Esophagus (tissue), 2 donors: ENCODE measurements around the gene PLA2R1. TPM values are rescaled to one million over a fixed set of nuclear protein-coding genes. Genes with fewer than 3 reads are reported as not detected.

Experiments used
- H3K27ac ChIP-seq, 2 donors: one replicate each; pipeline ENCODE4 v1.5.1; 2013; ENCODE audit warnings: low read depth in 2 of 2, mild to moderate bottlenecking in 2 of 2, inconsistent platforms in 1 of 2, low read length in 1 of 2, moderate library complexity in 1 of 2
- H3K27me3 ChIP-seq, 2 donors: one replicate each; pipeline ENCODE4 v1.6.1; 2013; ENCODE audit warnings: low read length in 2 of 2, control low read depth in 1 of 2, mild to moderate bottlenecking in 1 of 2; ENCODE audit not compliant: insufficient read depth in 2 of 2, control insufficient read depth in 1 of 2
- H3K36me3 ChIP-seq, 2 donors: one replicate each; pipeline ENCODE4 v1.6.1; 2013; ENCODE audit warnings: low read length in 1 of 2; ENCODE audit not compliant: control insufficient read depth in 2 of 2, insufficient read depth in 2 of 2
- H3K4me1 ChIP-seq, 2 donors: one replicate each; pipeline ENCODE4 v1.6.1; 2013; ENCODE audit warnings: low read length in 1 of 2; ENCODE audit not compliant: control insufficient read depth in 2 of 2, insufficient read depth in 2 of 2
- H3K4me3 ChIP-seq, 2 donors: one replicate each; pipeline ENCODE4 v1.5.1; 2013; ENCODE audit warnings: low read length in 2 of 2, mild to moderate bottlenecking in 2 of 2, low read depth in 1 of 2, moderate library complexity in 1 of 2
- H3K9me3 ChIP-seq, 2 donors: one replicate each; pipeline ENCODE4 v1.6.1; 2013; ENCODE audit warnings: mild to moderate bottlenecking in 2 of 2, low read depth in 1 of 2, low read length in 1 of 2, moderate library complexity in 1 of 2; ENCODE audit not compliant: control insufficient read depth in 2 of 2, insufficient read depth in 1 of 2
- WGBS, 2 donors: extraction: QIAGEN DNeasy Blood & Tissue Kit; methylation state at CpG; one replicate each; pipeline ENCODE4 v1.1.7; 2013; 5-methylcytosine and 5-hydroxymethylcytosine counted together
- polyA plus RNA-seq, 2 donors: library from polyadenylated mRNA; stranded (reverse); fragments of 200-250 nt; gene quantifications; one replicate each; pipeline ENCODE4 v1.2.3, GENCODE V29; 2013
- donor health status: healthy with polysubstance abuse.
- donor health status: Bipolar disorder and iron deficiency.

The PLA2R1 gene
- polyA plus RNA-seq, 2 donors: 3.8 to 6.2 TPM

GRCh38 chr2:159910951-159911350 is 151.5 kb downstream of the PLA2R1 start:
- Histone ChIP-seq H3K27ac (no peak overlapping the region), H3K9me3 (no peaks in the 10 kb centered on the region), H3K27me3 (no peaks in the 10 kb centered on the region), H3K4me3 (no peak overlapping the region), H3K4me1 (no peaks in the 10 kb centered on the region), H3K36me3 (no peaks in the 10 kb centered on the region)
- WGBS, 2 donors: 39 to 40% methylated on average over 2 of the region's 2 CpGs

GRCh38 chr2:159908623-159909022 is 153.8 kb downstream of the PLA2R1 start:
- Histone ChIP-seq H3K9me3 (no peaks in the 10 kb centered on the region), H3K4me1 (peaks cover 2 to 7% of the 10 kb centered on the region in 2 donors), H3K36me3 (no peaks in the 10 kb centered on the region), H3K27me3 (no peaks in the 10 kb centered on the region), H3K27ac (no peak overlapping the region), H3K4me3 (no peak overlapping the region)
- 73 to 77% methylated on average over 2 of the region's 2 CpGs for WGBS, 2 donors

- H3K9me3 ChIP-seq: no peaks in the 10 kb centered on the region
- no peak overlapping the region for H3K4me3 ChIP-seq
These were observed 154.5 kb downstream of the PLA2R1 start for GRCh38 chr2:159907909-159908308.

GRCh38 chr2:159905926-159906714 is 156.3 kb downstream of the PLA2R1 start:
- H3K4me1 ChIP-seq: peaks cover 2 to 7% of the 10 kb centered on the region in 2 donors
- H3K9me3 ChIP-seq: no peaks in the 10 kb centered on the region
- no peaks in the 10 kb centered on the region for H3K36me3 ChIP-seq
- H3K4me3 ChIP-seq: no peak overlapping the region
- H3K27me3 ChIP-seq: no peaks in the 10 kb centered on the region
- H3K27ac ChIP-seq: no peak overlapping the region
- 78% methylated on average over 7 of the region's 7 CpGs for WGBS, 2 donors

More at GRCh38 chr2:159907909-159908308, 154.5 kb downstream of the PLA2R1 start:
- 24 to 63% methylated on average over 1 of the region's 1 CpG for WGBS, 2 donors
- peaks cover 2 to 7% of the 10 kb centered on the region in 2 donors for H3K4me1 ChIP-seq
- no peaks in the 10 kb centered on the region for H3K27me3 ChIP-seq
- no peaks in the 10 kb centered on the region for H3K36me3 ChIP-seq
- no peak overlapping the region for H3K27ac ChIP-seq

- 21 to 24% methylated on average over 10 of the region's 10 CpGs for WGBS, 2 donors
- no peaks in the 10 kb centered on the region for H3K27me3 ChIP-seq
- peak overlapping the region; percentile 17 to 62 for H3K27ac ChIP-seq
- peaks cover 2 to 7% of the 10 kb centered on the region in 2 donors for H3K4me1 ChIP-seq
- H3K36me3 ChIP-seq: no peaks in the 10 kb centered on the region
- H3K9me3 ChIP-seq: no peaks in the 10 kb centered on the region
- H3K4me3 ChIP-seq: peak overlapping the region; percentile 53 to 58
These were observed 157.5 kb downstream of the PLA2R1 start for GRCh38 chr2:159904959-159905305.

GRCh38 chr2:159904127-159904958 is 158.1 kb downstream of the PLA2R1 start, which contains the start of gene LY75:
Gene LY75 (minus strand): TSS chr2:159904756.
- Histone ChIP-seq H3K4me3 (peak within 1 kb of the TSS; percentile 53 to 58), H3K4me1 (peaks cover 2 to 7% of the 10 kb centered on the region in 2 donors), H3K27ac (peak within 1 kb of the TSS; percentile 62 to 75), H3K9me3 (no peaks in the 10 kb centered on the region), H3K36me3 (no peaks in the 10 kb centered on the region), H3K27me3 (no peaks in the 10 kb centered on the region)
- WGBS, 2 donors: 4 to 5% methylated on average over 66 to 74 of the region's 74 CpGs

GRCh38 chr2:159903443-159904126 is 158.8 kb downstream of the PLA2R1 start:
- Histone ChIP-seq H3K9me3 (no peaks in the 10 kb centered on the region), H3K4me1 (peaks cover 2 to 7% of the 10 kb centered on the region in 2 donors), H3K4me3 (peak overlapping the region; percentile 53 to 58), H3K36me3 (peaks cover 0 to under 1% of the 10 kb centered on the region in 2 donors), H3K27ac (peak overlapping the region; percentile 10 to 75), H3K27me3 (no peaks in the 10 kb centered on the region)
- WGBS, 2 donors: 19 to 23% methylated on average over 17 of the region's 17 CpGs

GRCh38 chr2:159902722-159903121 is 159.7 kb downstream of the PLA2R1 start:
- Histone ChIP-seq H3K27me3 (no peaks in the 10 kb centered on the region), H3K9me3 (no peaks in the 10 kb centered on the region), H3K27ac (no peak overlapping the region), H3K36me3 (peaks cover 0 to 2% of the 10 kb centered on the region in 2 donors), H3K4me1 (peaks cover 2 to 7% of the 10 kb centered on the region in 2 donors), H3K4me3 (no peak overlapping the region)
- WGBS, 2 donors: 67 to 82% methylated on average over 6 of the region's 6 CpGs

- Histone ChIP-seq H3K4me1 (peaks cover 2 to 5% of the 10 kb centered on the region in 2 donors), H3K9me3 (no peaks in the 10 kb centered on the region), H3K27ac (no peak overlapping the region), H3K27me3 (no peaks in the 10 kb centered on the region), H3K36me3 (peaks cover 0 to 2% of the 10 kb centered on the region in 2 donors), H3K4me3 (no peak overlapping the region)
- WGBS, 2 donors: 86 to 90% methylated on average over 1 of the region's 1 CpG
These were observed 162.1 kb downstream of the PLA2R1 start for GRCh38 chr2:159900343-159900742.
